Body of pancreas (tissue), 4 donors: Measurements from ENCODE around the gene CHORDC1. TPM values are rescaled to one million over a fixed set of nuclear protein-coding genes. Genes with fewer than 3 reads are reported as not detected.
"Not testable (repeated sequence)": the region's sequence is repeated elsewhere in the genome, so short reads cannot be mapped to it uniquely, and the experiment has no call there.

Experiments
- ATAC-seq: fragments of 150-250 bp; one replicate; pipeline ENCODE4 v1.9.1; 2016
- DNase-seq, 4 donors: peaks; one replicate each; pipeline ENCODE4 v3.0.0-alpha.2; 2019
- H3K27ac ChIP-seq, 4 donors: fragments of 200-600 bp; sonication (generic); 1 replicate in 3 of 4; 2 replicates in 1 of 4; pipeline versions ENCODE4 v1.5.1 to v1.6.1; 2016 to 2019; ENCODE audit warnings: mild to moderate bottlenecking in 1 of 4, mixed read lengths in 1 of 4, moderate library complexity in 1 of 4
- H3K27me3 ChIP-seq, 2 donors: fragments of 200-600 bp; sonication (generic); one replicate each; pipeline ENCODE4 v1.6.0; 2016; ENCODE audit warnings: mild to moderate bottlenecking in 1 of 2
- H3K36me3 ChIP-seq, 2 donors: fragments of 200-600 bp; sonication (generic); replicated peaks in 1 of 2; 2 replicates each; pipeline ENCODE4 v1.5.1; 2016; ENCODE audit warnings: low read depth in 2 of 2; ENCODE audit not compliant: insufficient read depth in 1 of 2
- H3K4me1 ChIP-seq: fragments of 200-600 bp; sonication (generic); one replicate; pipeline ENCODE4 v1.6.0; 2016
- H3K4me3 ChIP-seq, 2 donors: fragments of 200-600 bp; sonication (generic); 1 replicate in 1 of 2; 2 replicates in 1 of 2; pipeline ENCODE4 v1.5.1; 2016 to 2019
- H3K9me3 ChIP-seq, 3 donors: fragments of 200-600 bp; sonication (generic); 1 replicate in 2 of 3; 2 replicates in 1 of 3; pipeline ENCODE4 v1.5.1; 2016
- CTCF ChIP-seq, 7 experiments: fragments of 450-650 bp in 4 of 7; fragments of 200-600 bp in 3 of 7; sonication (generic) in 3 of 7; IDR thresholded peaks; one replicate each; pipeline ENCODE4 v1.5.1; 2016 to 2019; ENCODE audit warnings: antibody characterized with exemption in 7 of 7
- POLR2A ChIP-seq, 3 donors: fragments of 450-650 bp; IDR thresholded peaks; one replicate each; pipeline ENCODE4 v1.6.1; 2016; ENCODE audit warnings: antibody characterized with exemption in 3 of 3, mild to moderate bottlenecking in 2 of 3
- WGBS, 2 donors: methylation state at CpG; one replicate each; pipeline ENCODE4 v1.1.5; 2017; 5-methylcytosine and 5-hydroxymethylcytosine counted together
- intact Hi-C: fragments of 100-400 bp; cut with DNase I; formaldehyde crosslinking; loops from one replicate; pipeline ENCODE4 v1.15.1; 2023
- total RNA-seq, 2 donors: library from RNA; depleted of rRNA; stranded (reverse); fragments of >200 nt; gene quantifications; one replicate each; pipeline ENCODE4 v1.1.0, GENCODE V29; 2016

CHORDC1 gene
- total RNA-seq, 2 donors from 2014 or later = 27.8 to 41.5 TPM

- Histone ChIP-seq H3K4me3 (no peak overlapping the region), H3K36me3 (no peaks in the 10 kb centered on the region), H3K27me3 (no peaks in the 10 kb centered on the region), H3K4me1 (no peaks in the 10 kb centered on the region), H3K27ac (no peak overlapping the region), H3K9me3 (no peaks in the 10 kb centered on the region)
- no peak for DNase-seq
- intact Hi-C loops = no loop called here
- no peak for TF ChIP-seq CTCF (IDR thresholded peaks at IDR 0.05)
- no peak for TF ChIP-seq POLR2A (IDR thresholded peaks at IDR 0.05)
- no peak for ATAC-seq
- 60 to 61% methylated on average over 2 of the region's 2 CpGs for WGBS, 2 donors
These were observed 44.1 kb downstream of the CHORDC1 start for GRCh38 chr11:90178751-90179150.

- 73 to 85% methylated on average over 1 of the region's 1 CpG for WGBS, 2 donors
- no peak overlapping the region for H3K4me3 ChIP-seq
- H3K27ac ChIP-seq = no peak overlapping the region
- no peaks in the 10 kb centered on the region for H3K4me1 ChIP-seq
- ATAC-seq = no peak
- intact Hi-C loops = no loop called here
- H3K36me3 ChIP-seq = no peaks in the 10 kb centered on the region
- no peak for TF ChIP-seq CTCF (IDR thresholded peaks at IDR 0.05)
- TF ChIP-seq POLR2A (IDR thresholded peaks at IDR 0.05) = no peak
- H3K9me3 ChIP-seq = no peaks in the 10 kb centered on the region
- no peaks in the 10 kb centered on the region for H3K27me3 ChIP-seq
- no peak for DNase-seq
These were observed 46.8 kb downstream of the CHORDC1 start for GRCh38 chr11:90176069-90176468.

GRCh38 chr11:90171359-90171758, 51.5 kb downstream of the CHORDC1 start:
- Histone ChIP-seq H3K4me1 (no peaks in the 10 kb centered on the region), H3K27me3 (no peaks in the 10 kb centered on the region), H3K27ac (no peak overlapping the region), H3K4me3 (no peak overlapping the region), H3K36me3 (no peaks in the 10 kb centered on the region), H3K9me3 (no peaks in the 10 kb centered on the region)
- ATAC-seq (no peak), DNase-seq (no peak)
- intact Hi-C loops = no loop called here
- TF ChIP-seq CTCF (IDR thresholded peaks at IDR 0.05) (no peak), POLR2A (IDR thresholded peaks at IDR 0.05) (no peak)

- DNase-seq (no peak), ATAC-seq (no peak)
- H3K4me1 ChIP-seq = no peaks in the 10 kb centered on the region
- intact Hi-C loops = no loop called here
- H3K4me3 ChIP-seq = no peak overlapping the region
- H3K36me3 ChIP-seq = no peaks in the 10 kb centered on the region
- no peak overlapping the region for H3K27ac ChIP-seq
- H3K27me3 ChIP-seq = no peaks in the 10 kb centered on the region
- TF ChIP-seq POLR2A (IDR thresholded peaks at IDR 0.05) = no peak
- no peak for TF ChIP-seq CTCF (IDR thresholded peaks at IDR 0.05)
- 61 to 74% methylated on average over 3 of the region's 3 CpGs for WGBS, 2 donors
- H3K9me3 ChIP-seq = no peaks in the 10 kb centered on the region
These were observed 54.3 kb downstream of the CHORDC1 start for GRCh38 chr11:90168571-90168970.

- H3K36me3 ChIP-seq, intact Hi-C loops, H3K27me3 ChIP-seq, ATAC-seq, H3K4me1 ChIP-seq, DNase-seq, H3K9me3 ChIP-seq, H3K4me3 ChIP-seq, H3K27ac ChIP-seq: not testable (repeated sequence)
- 68 to 73% methylated on average over 8 of the region's 8 CpGs for WGBS, 2 donors
These were observed 55.1 kb downstream of the CHORDC1 start for GRCh38 chr11:90167704-90168103.

- intact Hi-C loops, H3K4me1 ChIP-seq, DNase-seq, ATAC-seq, H3K27ac ChIP-seq, H3K36me3 ChIP-seq, H3K27me3 ChIP-seq, H3K4me3 ChIP-seq, H3K9me3 ChIP-seq: not testable (repeated sequence)
- WGBS, 2 donors = 90 to 96% methylated on average over 17 to 44 of the region's 49 CpGs
These were observed 55.8 kb downstream of the CHORDC1 start for GRCh38 chr11:90166982-90167573.
